Activated CD4-positive, alpha-beta T cell treated with anti-CD3 and anti-CD28 coated beads, Interleukin-2, Interleukin-6, amounts not matched to agents 100 ng/mL and 50 ng/mL, durations not matched to agents 16 hours and 8 hours (primary cell): ENCODE measurements around the gene DNMT3L.
"Not testable (repeated sequence)": the region's sequence is repeated elsewhere in the genome, so short reads cannot be mapped to it uniquely, and the experiment has no call there.

Experiments
- DNase-seq: peaks from one replicate; pipeline ENCODE4 v3.0.0-alpha.2; 2020

Gene DNMT3L

DNA sequence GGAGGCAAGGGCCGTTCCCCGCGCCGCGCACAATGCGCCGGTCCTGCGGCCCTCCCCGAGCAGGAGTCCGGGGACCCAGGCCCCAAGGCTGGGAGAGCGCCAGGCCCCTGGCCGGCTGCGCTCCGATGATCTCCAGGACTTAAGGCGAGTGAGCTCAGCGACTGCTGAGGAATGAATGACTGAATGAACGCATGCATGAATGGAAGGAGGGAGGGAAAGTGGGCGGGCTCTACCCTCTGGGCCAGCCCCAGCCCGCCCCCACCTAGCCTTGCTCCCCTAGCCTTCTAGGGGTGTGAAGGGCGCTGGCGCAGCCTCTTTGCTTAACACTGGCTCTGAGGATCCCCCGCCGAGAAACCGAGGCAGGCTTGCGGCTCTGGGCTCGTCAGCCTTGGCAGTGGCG is 20.4 kb downstream of the DNMT3L start:
- DNase-seq = not testable (repeated sequence)

DNA sequence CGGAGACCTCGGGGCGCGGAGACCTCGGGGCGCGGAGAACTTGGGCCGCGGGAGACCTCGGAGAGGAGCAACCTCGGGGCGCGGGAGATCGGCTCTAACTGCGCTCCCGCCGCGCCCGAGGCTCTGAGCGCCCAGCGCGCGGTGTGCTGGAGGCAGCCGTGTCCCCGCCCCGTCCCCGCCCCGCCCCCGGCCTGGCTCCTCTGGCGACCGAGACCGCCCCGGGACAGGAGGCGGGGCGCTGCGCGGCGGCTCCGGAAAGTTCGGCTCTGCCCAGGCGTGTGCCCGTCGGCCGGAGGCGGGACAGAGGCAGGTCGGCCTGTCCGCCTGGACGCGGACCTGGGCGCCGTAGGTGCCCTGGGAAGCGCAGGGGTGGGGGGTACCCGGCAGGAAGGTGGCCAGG is 20.9 kb downstream of the DNMT3L start, which contains the start of gene ICOSLG:
ICOSLG (minus strand) TSS at position 102 of the 400 bp plus-strand sequence. CDS start 126 bp downstream, outside the sequence.
- DNase-seq = not testable (repeated sequence)

DNA sequence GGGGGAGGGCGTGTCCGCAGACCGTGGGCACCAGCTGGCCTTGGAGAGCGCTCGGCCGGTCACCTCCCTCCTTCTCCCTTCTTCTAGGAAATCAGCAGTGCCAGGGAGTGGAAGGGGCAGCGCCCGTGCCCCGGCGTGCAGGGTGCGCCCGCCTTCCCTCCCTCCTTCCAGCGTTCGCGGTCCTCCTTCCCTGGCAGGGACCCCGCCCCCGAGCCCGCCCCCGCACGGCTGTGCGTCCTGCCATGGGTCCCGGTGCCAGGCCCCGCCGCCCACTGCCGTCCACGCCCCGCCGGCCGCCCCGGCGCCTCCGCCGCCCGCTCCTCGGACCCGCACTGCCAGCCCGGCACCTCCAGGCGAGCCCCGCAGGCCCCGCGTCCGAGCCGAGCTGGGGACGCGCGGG is 21.3 kb downstream of the DNMT3L start:
- DNase-seq = not testable (repeated sequence)

DNA sequence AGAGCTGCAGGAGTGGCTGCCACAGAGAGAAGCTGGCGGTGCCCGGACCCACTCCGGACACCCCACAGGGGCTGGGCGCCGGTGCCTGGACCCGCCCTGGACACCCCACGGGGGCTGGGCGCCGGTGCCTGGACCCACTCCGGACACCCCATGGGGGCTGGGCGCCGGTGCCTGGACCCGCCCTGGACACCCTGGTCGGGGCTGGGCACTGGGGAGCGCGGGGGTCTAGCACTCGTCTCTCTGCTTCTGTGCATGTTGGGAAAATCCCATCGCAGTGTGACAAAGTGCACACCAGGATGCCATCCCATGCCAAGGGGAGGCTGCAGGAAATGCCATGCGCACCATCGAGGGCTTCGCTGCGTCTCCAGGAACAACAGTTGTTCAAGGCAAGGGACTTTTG is 32.1 kb downstream of the DNMT3L start:
- DNase-seq = not testable (repeated sequence)

DNA sequence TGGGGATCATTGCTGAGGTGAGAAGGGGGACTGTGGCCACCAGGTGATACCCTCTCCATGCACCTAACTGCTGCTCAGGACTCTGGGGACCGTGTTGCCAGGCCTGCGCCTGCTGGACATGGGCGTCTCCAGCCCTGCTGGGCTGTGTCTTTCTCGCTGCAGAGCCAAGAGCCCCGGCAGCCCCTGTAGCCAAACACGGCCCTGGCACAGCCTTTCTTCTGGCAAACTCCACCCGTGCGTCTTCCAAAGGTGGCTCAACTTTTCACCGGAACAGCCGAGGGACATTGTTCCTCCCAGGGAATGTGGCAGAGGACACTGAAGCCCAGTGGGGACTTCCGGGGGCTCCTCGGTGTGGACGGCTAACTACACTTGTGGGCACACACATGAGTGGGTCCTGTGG is 33.6 kb downstream of the DNMT3L start:
- not testable (repeated sequence) for DNase-seq

DNA sequence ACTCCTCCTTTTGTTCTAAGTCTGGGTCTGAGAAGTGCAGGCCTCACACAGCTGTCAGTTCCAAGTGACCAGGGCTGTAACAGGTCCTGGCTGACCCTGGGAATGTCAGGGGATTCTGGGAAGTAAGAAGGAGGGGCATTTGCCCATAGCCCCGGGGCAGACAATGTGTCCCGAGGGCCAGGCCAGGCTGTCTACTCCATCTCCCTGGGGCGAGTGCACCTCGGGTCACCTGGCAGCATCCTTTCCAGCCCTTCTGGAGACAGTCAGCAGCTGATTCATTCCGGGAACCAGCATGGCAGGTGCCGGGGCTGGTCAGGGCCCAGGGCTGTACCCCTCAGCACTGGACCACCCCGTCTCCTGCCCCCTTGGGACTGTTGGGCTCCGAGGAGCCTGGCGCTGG is 34.1 kb downstream of the DNMT3L start:
- not testable (repeated sequence) for DNase-seq

DNA sequence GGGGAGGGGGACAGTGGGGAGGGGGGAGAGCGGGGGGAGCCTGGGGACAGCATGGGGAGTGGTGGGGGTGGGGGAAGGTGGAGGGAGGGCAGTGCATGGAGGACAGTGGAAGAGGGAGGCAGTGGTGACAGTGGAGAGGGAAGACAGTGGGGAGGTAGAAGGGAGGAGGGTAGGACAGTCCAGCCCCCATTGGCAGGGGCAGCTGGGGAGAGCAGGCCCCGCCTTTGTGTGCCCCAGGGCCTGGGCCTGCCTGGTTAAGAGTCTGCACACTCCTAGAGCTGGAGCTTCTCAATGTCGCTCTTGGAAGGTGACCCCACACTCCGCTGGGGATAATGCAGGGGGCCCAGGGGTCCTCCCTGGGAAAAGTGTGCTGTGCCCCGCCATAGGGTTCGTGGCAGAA is 36.1 kb downstream of the DNMT3L start:
- not testable (repeated sequence) for DNase-seq

DNA sequence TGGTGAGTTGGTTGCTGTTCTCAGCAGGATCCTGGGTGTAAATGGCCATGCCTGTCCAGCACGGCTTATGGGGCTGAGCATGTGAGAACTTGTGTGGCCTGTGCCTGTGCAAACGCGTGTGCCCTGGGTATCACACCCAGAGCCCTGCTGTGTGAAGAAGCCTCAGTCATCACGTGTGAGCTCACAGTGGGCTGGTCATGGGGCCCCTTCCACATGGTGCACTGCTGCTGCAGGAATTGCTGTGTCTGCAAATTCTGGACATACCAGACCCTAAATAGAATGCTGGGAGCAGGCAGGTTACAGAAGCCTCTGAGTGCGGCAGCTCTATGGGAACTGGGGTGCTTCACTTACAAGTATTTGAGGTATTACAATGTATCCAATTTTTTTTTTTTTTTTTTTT is 38.4 kb downstream of the DNMT3L start:
- not testable (repeated sequence) for DNase-seq

DNA sequence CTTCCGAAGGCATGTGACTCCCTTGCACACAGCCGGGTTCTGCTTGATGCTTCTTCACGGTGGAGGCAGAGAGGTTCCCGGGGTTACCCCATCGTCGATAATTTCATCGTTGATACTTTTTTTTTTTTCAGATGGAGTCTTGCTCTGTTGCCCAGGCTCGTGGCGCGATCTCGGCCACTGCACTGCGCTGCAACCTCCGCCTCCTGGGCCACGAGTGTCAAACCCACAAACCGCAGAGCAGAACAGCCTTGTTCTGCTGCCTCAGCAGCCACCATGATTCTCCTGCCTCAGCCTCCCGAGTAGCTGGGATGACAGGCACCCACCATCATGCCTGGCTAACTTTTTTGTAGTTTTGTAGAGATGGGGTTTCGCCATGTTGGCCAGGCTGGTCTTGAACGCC is 41.0 kb downstream of the DNMT3L start:
- not testable (repeated sequence) for DNase-seq

DNA sequence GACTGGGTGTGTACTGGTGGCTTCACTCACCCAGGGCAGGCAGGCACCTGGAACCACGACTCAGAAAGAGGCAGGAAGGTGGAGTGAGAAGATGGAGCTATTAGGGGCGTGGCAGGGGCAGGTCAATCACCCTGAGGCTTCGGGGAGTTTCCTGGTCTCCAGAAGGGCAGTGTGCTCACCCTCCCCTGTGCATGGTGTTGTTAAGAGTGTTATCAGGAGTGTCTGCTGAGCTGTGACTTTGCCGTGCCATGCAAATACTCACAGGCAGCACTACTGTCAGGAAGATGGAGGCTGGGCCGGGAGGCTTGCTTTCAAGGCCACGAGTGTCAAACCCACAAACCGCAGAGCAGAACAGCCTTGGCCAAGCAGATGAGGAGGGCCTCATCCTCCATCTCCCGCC is 43.2 kb downstream of the DNMT3L start:
- DNase-seq = not testable (repeated sequence)

DNA sequence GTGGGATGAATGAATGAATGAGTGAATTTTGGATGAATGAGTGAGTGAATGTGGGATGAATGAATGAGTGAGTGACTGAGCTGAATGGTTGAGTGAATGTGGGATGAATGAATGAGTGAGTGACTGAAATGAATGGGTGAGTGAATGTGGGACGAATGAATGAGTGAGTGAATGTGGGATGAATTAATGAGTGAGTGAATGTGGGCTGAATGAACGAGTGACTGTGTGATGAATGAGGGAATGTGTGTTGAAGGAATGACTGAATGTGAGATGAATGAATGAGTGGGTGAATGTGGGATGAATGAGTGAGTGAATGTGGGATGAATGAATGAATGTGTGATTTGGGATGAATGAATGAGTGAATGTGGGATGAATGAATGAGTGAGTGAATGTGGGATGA is 49.7 kb downstream of the DNMT3L start:
- DNase-seq = not testable (repeated sequence)

DNA sequence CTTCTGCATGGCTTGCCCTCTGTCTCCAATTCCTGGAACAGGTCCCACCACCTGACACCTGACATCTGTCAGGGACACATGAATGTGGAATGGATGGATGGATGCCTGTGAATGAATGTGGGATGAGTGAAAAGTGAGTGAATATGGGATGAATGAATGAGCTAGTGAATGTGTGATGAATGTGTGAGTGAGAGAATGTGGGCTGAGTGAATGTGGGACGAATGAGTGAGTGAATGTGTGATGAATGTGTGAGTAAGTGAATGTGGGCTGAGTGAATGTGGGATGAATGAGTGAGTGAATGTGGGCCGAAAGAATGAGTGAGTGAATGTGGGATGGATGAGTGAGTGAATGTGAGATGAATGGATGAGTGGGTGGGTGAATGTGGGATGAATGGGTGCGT is 50.1 kb downstream of the DNMT3L start:
- DNase-seq = not testable (repeated sequence)

DNA sequence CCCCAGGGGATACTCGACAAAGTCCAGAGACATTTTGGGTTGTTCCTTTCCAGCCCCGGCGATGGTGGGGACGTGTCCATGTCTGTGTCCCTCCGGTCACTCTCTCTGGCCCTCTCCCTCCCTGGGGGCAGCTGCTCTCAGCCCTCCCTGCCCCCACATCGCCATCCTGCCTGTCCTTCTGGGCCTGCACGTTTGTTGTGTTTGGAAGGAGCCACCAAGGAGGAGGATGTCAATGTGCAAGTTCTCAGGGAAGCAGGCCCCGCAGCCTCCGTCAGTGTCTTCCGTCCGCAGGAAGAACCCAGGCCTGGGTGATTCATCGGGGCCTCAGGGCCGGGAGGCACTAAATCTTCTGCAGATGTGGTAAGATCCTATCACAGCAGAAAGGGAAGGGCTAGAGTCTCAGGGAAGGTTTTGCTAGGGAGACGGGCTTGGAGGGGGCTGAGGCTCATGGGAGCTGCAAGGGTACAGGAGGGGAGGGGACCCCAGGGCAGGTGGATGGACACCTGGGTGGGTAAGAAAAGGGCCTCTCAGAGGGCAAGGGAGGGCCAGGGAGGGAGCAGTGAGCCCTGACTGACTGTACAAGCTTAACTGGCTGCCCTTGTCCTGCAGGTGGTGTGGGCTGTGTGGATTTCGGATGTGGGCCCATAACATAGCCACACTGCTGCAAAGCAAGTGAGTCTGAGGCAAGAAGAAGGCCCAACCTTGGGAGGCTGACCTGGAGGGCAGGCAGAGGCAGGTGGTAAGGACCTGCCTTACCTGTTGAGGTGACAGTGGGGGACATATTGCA is 53.6 kb downstream of the DNMT3L start:
- DNase-seq = not testable (repeated sequence)

DNA sequence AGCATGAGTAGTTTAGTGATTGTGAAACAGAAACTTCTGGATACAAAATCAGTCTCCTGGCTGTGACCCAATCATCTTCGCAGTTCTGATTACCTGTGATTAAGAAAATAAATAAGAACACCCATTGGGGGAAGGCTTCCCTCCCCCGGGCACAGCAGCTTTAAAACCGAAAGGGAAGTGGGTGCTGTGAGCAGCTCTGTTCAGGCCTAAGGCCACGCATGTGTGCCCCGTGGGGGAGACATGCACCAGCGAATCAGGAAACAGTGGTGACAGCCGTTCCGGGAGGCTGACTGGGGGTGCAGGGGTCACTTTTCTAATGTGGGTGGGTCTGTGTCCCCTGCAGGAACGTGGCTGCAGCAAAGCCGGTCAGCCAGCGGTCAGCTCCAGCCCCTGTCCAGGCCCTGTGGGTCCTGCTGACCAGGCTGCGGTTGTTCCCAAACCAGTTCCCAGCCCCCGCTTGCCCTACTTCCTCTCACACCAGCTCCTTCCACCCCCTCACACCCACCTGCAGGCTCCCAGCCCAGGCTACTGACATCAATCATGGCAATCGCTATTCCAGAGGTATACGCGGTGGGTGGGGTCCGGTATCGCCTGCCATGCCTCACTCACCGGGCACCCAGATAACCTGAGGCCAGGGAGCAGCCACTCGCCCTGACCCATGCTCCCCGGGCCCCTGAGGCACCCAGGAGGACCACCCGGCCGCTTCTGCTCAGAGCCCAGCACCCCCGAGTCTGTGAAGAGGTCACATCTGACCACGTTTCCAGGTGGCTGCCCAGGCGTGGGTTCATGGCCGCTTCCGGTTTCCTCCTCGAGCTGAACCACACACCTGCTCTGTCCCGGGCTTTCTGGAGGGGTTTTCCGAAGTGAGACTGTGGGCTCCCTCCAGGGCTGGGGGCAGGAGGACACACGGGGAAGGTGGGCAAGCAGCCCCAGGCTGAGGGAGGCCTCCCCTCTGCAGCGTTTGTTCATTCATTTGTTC is 54.7 kb downstream of the DNMT3L start:
- not testable (repeated sequence) for DNase-seq

DNA sequence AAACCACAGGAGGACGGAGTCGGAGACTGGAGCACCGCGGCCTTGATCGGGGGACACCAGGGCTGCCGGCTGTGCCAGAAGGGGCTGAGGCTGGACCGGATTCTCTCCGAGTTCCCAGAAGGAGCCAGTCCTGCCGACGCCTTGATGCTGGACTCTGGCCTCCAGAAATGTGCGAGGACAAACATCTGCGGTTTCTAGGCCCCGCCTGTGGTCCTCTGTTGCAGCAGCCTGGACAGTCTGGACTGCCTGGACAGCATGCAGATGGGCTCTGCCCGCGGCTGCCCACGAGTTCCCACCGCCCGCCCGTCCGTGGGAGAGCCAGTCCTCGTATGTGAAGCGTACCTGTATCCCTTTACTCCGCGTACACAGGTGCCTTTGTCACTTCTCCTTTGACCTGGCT is 55.5 kb downstream of the DNMT3L start:
- DNase-seq = not testable (repeated sequence)

DNA sequence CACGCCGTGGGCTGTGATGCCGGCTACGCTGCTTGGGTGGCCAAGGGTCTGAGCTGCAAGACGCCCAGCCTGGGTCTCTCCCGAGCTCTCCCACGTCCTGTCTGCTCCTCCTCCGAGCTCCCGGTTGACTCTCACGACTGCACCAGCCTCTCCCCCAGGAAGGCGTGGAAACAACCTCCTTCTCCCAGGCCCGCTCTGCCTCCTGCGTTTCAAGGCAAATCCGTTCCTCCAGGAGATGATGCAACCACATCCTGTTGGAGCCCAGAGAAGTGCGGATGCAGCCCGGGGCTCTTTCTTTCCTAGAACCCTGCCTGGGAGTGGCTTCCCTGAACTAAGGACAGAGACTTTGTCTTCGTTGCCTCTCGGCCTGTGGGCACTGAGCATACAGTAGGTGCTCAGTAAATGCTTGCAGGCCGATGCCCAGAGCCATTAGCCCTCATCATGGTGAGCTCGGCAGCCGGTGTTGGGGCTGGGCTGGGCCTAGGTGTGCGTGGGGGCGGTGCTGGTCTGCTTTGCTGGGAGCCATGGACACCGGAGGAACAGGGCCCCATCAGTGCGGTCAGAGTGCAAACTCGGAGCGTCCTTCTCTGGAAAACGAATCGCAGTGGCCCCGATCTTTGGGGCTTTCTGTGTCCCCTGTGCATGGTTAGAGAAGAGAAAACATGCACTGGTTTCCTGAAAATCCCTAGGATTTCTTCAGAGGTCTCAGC is 59.0 kb downstream of the DNMT3L start:
- not testable (repeated sequence) for DNase-seq

DNA sequence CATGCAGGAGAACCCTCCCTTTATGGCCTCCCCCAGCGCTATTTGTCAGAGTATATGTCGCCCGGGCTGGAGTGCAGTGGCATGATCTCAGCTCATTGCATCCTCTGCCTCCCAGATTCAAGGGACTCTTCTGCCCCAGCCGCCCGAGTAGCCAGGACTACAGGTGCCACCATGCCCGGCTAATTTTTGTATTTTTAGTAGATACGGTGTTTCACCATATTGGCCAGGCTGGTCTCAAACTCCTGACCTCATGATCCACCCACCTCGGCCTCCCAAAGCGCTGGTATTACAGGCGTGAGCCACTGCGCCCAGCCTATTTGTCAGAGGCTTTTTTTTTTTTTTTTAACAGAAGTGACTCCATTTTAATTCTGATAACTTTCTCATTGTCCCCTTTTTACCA is 61.7 kb downstream of the DNMT3L start:
- DNase-seq = not testable (repeated sequence)

DNA sequence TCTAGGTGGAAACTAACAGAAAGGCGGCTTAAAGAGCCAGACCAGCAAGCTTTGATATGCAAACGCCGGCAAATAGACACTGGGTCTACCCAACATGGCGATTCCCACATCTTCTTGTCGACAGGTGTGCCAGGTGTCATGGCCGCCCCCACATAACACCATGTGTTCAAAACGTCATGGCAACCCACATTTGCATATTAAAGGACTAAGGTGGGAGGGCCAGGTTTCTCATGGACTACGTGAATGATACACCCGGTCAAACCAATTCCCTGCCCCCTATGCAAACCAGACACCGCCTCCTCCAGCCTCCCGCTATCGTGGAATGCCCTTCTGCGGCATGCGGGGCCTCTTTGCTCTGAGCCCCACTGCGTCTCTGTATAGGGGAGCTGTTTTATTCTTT is 62.2 kb downstream of the DNMT3L start:
- no peak for DNase-seq

DNA sequence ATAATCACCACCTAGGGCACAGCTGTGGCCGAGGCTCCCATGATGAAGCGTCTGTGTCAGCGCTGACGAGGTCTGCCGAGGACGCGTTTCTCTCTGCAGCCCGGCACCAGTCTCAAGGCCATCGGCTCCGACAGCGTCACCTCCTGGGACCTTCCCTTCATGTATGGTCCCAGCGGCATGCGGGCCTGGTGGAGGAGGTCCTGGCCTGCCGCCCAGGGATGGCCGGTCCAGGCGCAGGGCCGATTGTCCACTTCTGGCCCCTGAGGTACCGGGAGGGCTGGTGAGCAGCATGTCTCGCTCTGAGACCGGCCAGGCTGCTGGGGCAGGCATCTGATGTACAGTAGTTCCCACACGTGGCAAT is 64.6 kb downstream of the DNMT3L start:
- DNase-seq = not testable (repeated sequence)
